HepG2 (cell line): Measurements from ENCODE around the gene KANSL1L. TPM values are rescaled to one million over a fixed set of nuclear protein-coding genes. Genes with fewer than 3 reads are reported as not detected.

Experiments used
- ATAC-seq: fragments of 200-7000 bp; cut with Tn5 transposase; 3 replicates; pipeline ENCODE4 v1.9.1; 2020; ENCODE audit warnings: mild to moderate bottlenecking, moderate library complexity
- BruUV-seq: library from RNA; stranded (reverse); fragments of 400-500 nt; replicated peaks from 2 replicates; lab custom pipeline; 2021; lab: Mats Ljungman, UMichigan
- CTCF ChIA-PET: fragments of 300-600 bp; formaldehyde crosslinking; extraction: SDS; loops from one replicate; lab custom pipeline; 2021; ENCODE audit warnings: low total read pairs, inconsistent platforms, low intra/inter-chr PET ratio; lab: Yijun Ruan, JAX
- POLR2A ChIA-PET: fragments of 350-600 bp; sonication (Branson Sonifier 250); formaldehyde crosslinking; loops from one replicate; lab custom pipeline; 2020; ENCODE audit warnings: antibody characterized with exemption, inconsistent platforms; lab: Yijun Ruan, JAX
- DNase-seq: peaks from one replicate; pipeline ENCODE4 v3.0.0-alpha.2; 2015; ENCODE audit warnings: low spot score
- FAIRE-seq: peaks from 3 replicates; lab custom pipeline; 2011; peaks lifted over from hg19 to GRCh38; lab: Jason Lieb, UNC
- H2AFZ ChIP-seq: one replicate; pipeline ENCODE4 v1.6.1; 2011; ENCODE audit warnings: low read length, inconsistent platforms
- H3K27ac ChIP-seq: fragments of 300-600 bp; 3 replicates; pipeline ENCODE4 v1.8.0; 2011; ENCODE audit warnings: mixed run types, mild to moderate bottlenecking, mixed read lengths, low read length, inconsistent platforms; ENCODE audit not compliant: insufficient read depth; ENCODE audit errors: extremely low read length
- H3K27me3 ChIP-seq, 2 experiments: fragments of 200-600 bp in 1 of 2; 2 replicates in 1 of 2; 3 replicates in 1 of 2; pipeline versions ENCODE4 v1.6.0 to v1.8.0; 2011; ENCODE audit warnings: low read length in 2 of 2, mild to moderate bottlenecking in 2 of 2, moderate library complexity in 2 of 2, inconsistent platforms in 1 of 2; ENCODE audit not compliant: insufficient read depth in 2 of 2, control insufficient read depth in 1 of 2
- H3K36me3 ChIP-seq, 2 experiments: fragments of 200-600 bp in 1 of 2; replicated peaks in 1 of 2; 2 replicates in 1 of 2; 3 replicates in 1 of 2; pipeline versions ENCODE4 v1.5.1 to v1.8.0; 2011; ENCODE audit warnings: low read length in 2 of 2, inconsistent platforms in 1 of 2; ENCODE audit not compliant: insufficient read depth in 2 of 2, control insufficient read depth in 1 of 2
- H3K4me1 ChIP-seq: 2 replicates; pipeline ENCODE4 v1.5.1; 2012; ENCODE audit warnings: low read length, inconsistent platforms; ENCODE audit not compliant: insufficient read depth
- H3K4me2 ChIP-seq: 2 replicates; pipeline ENCODE4 v1.6.0; 2011; ENCODE audit warnings: low read depth, low read length, inconsistent platforms
- H3K4me3 ChIP-seq, 3 experiments: fragments of 200-600 bp in 1 of 3; sonication (generic), shearing (Covaris generic) in 1 of 3; replicated peaks in 1 of 3; 2 replicates each; pipeline ENCODE4 v1.5.1; 2011 to 2016; ENCODE audit warnings: low read length in 3 of 3, inconsistent platforms in 2 of 3, low read depth in 2 of 3, mild to moderate bottlenecking in 2 of 3, control low read depth in 1 of 3, mixed read lengths in 1 of 3; ENCODE audit not compliant: insufficient read depth in 1 of 3
- H3K79me2 ChIP-seq: one replicate; pipeline ENCODE4 v1.6.1; 2011; ENCODE audit warnings: low read length, inconsistent platforms; ENCODE audit not compliant: insufficient read depth
- H3K9ac ChIP-seq: 2 replicates; pipeline ENCODE4 v1.6.0; 2011; ENCODE audit warnings: mild to moderate bottlenecking, low read depth, low read length, inconsistent platforms; ENCODE audit not compliant: insufficient read depth
- H3K9me3 ChIP-seq: 2 replicates; pipeline ENCODE4 v1.5.1; 2012; ENCODE audit warnings: mild to moderate bottlenecking, low read length
- H4K20me1 ChIP-seq: 2 replicates; pipeline ENCODE4 v1.6.0; 2011; ENCODE audit warnings: inconsistent platforms, mild to moderate bottlenecking, low read length, moderate library complexity; ENCODE audit not compliant: insufficient read depth
- FOXA1 ChIP-seq, 2 experiments: fragments of 450-650 bp in 1 of 2; sonication (generic) in 1 of 2; formaldehyde crosslinking in 1 of 2; IDR thresholded peaks; 2 replicates each; pipeline versions ENCODE4 v1.4.0 to v1.6.1; 2016 to 2020; ENCODE audit warnings: missing genetic modification reagents in 1 of 2
- HNRNPH1 ChIP-seq: fragments of 200-400 bp; formaldehyde crosslinking; optimal IDR thresholded peaks from 2 replicates; pipeline ENCODE3; 2017; ENCODE audit warnings: mild to moderate bottlenecking, low read depth, low read length
- PRPF4 ChIP-seq: fragments of 200-400 bp; formaldehyde crosslinking; IDR thresholded peaks from 2 replicates; pipeline ENCODE4 v1.6.1; 2016; ENCODE audit warnings: low read length, low read depth; ENCODE audit not compliant: poor library complexity, severe bottlenecking
- ZNF160 ChIP-seq: sonication (generic); formaldehyde crosslinking; IDR thresholded peaks from 2 replicates; pipeline ENCODE4 v1.8.0; 2022; ENCODE audit warnings: mild to moderate bottlenecking, inconsistent platforms, missing genetic modification reagents
- ZNF773 ChIP-seq: sonication (generic); formaldehyde crosslinking; IDR thresholded peaks from 2 replicates; pipeline ENCODE4 v1.4.0; 2020; ENCODE audit warnings: missing genetic modification reagents, borderline replicate concordance
- WGBS: methylation state at CpG from one replicate; pipeline ENCODE4 v1.1.6; 2017; ENCODE audit warnings: low lambda C conversion rate; 5-methylcytosine and 5-hydroxymethylcytosine counted together
- in situ Hi-C: cut with HindIII; loops from 2 replicates; pipeline ENCODE4 v1.10.0; 2017; ENCODE audit warnings: low pct_unique_long_range_greater_than_20kb; ENCODE audit not compliant: extremely low pct_ligation_motif_present
- intact Hi-C: fragments of 100-400 bp; cut with micrococcal nuclease; formaldehyde crosslinking; loops from one replicate; pipeline ENCODE4 v1.10.0; 2022; ENCODE audit not compliant: unreplicated experiment
- polyA plus RNA-seq, 8 experiments: library from polyadenylated mRNA; depleted of rRNA in 3 of 8; stranded (reverse) in 7 of 8; unstranded in 1 of 8; fragments of >200 nt; fragmentation: Illumina TruSeq in 4 of 8; extraction: Trizol in 4 of 8; gene quantifications; 2 replicates each; pipeline versions ENCODE4 v1.2.1 to v1.2.3, GENCODE V29; 2011 to 2016; ENCODE audit warnings: low read depth in 4 of 8, missing spikeins in 1 of 8, mixed read lengths in 1 of 8; ENCODE audit not compliant: insufficient read depth in 1 of 8
- total RNA-seq, 5 experiments: library from RNA; depleted of rRNA; stranded (reverse); fragments of >200 nt; fragmentation: Illumina TruSeq; extraction: Trizol; gene quantifications; 2 replicates each; pipeline ENCODE4 v1.2.3, GENCODE V29; 2016; ENCODE audit warnings: low read depth in 1 of 5
- TF ChIP-seq, protein P1 (sequence below): IDR thresholded peaks from 2 replicates; pipeline ENCODE4 v1.4.0; 2020; ENCODE audit warnings: mild to moderate bottlenecking, missing genetic modification reagents

The KANSL1L gene
- total and polyA plus RNA-seq, 2 of the 13 experiments (the other 11 are each of a cell fraction or from before 2014, with no cell fraction given) = 5.4 to 10.3 TPM

DNA sequence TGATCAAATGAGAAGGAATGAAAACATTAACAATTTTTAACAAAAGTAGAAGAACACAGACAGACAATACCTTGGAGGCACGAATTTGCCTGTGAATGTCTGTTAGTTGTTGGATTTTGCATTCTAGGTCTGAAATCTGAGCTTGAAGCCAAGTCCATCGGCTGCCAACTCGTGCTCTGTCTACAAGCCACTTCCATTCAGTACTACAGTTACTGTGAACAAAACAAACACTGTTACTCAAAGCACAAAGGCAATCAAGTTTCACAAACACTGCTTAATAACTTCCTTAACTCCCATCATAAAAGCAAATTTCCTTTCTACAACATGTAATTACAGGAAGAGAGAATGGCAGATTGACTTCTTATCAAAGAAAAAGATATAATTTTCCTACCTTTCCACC is 42.2 kb downstream of the KANSL1L start (continued):
- TF ChIP-seq, protein P1, sequence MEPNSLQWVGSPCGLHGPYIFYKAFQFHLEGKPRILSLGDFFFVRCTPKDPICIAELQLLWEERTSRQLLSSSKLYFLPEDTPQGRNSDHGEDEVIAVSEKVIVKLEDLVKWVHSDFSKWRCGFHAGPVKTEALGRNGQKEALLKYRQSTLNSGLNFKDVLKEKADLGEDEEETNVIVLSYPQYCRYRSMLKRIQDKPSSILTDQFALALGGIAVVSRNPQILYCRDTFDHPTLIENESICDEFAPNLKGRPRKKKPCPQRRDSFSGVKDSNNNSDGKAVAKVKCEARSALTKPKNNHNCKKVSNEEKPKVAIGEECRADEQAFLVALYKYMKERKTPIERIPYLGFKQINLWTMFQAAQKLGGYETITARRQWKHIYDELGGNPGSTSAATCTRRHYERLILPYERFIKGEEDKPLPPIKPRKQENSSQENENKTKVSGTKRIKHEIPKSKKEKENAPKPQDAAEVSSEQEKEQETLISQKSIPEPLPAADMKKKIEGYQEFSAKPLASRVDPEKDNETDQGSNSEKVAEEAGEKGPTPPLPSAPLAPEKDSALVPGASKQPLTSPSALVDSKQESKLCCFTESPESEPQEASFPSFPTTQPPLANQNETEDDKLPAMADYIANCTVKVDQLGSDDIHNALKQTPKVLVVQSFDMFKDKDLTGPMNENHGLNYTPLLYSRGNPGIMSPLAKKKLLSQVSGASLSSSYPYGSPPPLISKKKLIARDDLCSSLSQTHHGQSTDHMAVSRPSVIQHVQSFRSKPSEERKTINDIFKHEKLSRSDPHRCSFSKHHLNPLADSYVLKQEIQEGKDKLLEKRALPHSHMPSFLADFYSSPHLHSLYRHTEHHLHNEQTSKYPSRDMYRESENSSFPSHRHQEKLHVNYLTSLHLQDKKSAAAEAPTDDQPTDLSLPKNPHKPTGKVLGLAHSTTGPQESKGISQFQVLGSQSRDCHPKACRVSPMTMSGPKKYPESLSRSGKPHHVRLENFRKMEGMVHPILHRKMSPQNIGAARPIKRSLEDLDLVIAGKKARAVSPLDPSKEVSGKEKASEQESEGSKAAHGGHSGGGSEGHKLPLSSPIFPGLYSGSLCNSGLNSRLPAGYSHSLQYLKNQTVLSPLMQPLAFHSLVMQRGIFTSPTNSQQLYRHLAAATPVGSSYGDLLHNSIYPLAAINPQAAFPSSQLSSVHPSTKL (CRISPR knock-in tag) = peak; percentile 30; the same call in 1 of the 2 replicates
- TF ChIP-seq PRPF4 (no peak), FOXA1 (IDR thresholded peaks at IDR 0.05) (no peak), FOXA1 (CRISPR knock-in tag; IDR thresholded peaks at IDR 0.05) (peak; percentile 40; the same call in 1 of the 2 replicates)

DNA sequence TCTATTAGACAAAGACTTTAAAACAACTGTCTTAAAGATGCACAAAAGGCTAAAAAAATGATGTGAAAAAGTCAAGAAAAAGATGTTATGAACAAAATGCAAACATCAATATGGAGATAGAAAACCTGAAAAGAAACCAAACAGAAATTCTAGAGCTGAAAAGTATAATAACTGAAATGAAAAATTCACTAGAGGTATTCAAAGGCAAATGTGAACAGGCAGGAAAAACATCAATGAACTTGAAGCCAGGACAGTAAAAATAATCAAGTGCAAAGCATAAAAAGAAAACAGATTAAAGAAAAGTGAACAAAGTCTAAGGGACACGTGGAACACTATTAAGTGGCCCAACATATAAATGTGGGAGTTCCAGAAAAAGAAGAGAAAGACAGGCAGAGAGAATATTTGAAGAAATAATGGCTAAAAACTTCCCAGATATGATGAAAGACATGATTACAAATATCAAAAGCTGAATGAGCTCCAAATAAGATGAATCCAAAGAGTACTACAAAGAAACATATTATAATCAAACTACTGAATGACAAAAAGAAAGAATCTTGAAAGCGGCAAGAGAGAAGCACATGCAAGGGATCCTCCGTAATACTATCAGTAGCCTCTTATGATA is 57.5 kb downstream of the KANSL1L start:
- DNase-seq = no peak
- POLR2A ChIA-PET = no interaction called here
- CTCF ChIA-PET = no interaction called here
- Histone ChIP-seq H2AFZ (no peak overlapping the region), H3K4me3 (no peak overlapping the region), H3K27me3 (no peaks in the 10 kb centered on the region), H3K4me1 (peaks cover 11% of the 10 kb centered on the region), H3K79me2 (no peaks in the 10 kb centered on the region), H3K36me3 (peaks cover 0 to 2% of the 10 kb centered on the region in 2 experiments; a peak in 1 of 5 replicates), H3K9me3 (peaks cover 11% of the 10 kb centered on the region; the same call in 1 of the 2 replicates), H4K20me1 (no peaks in the 10 kb centered on the region), H3K27ac (no peak overlapping the region), H3K4me2 (no peak overlapping the region), H3K9ac (no peak overlapping the region)
- WGBS = 91% methylated on average over 3 of the region's 3 CpGs
- no peak for FAIRE-seq
- in situ Hi-C loops (no loop called here), intact Hi-C loops (loop anchor here (5.0 kb wide), 1 partner anchor 59 kb away; the partner anchor contains the start of gene KANSL1L)
- TF ChIP-seq ZNF773 (no peak), HNRNPH1 (no peak), ZNF160 (peak; percentile 99)
- no TSS peak for BruUV-seq
- ATAC-seq = no peak
